Measurements from ENCODE around the gene CRY1. TPM values are rescaled to one million over a fixed set of nuclear protein-coding genes. Genes with fewer than 3 reads are reported as not detected.

Gene CRY1
- polyA plus RNA-seq, 1 donor from 2014 or later, result 33.4 TPM

DNA sequence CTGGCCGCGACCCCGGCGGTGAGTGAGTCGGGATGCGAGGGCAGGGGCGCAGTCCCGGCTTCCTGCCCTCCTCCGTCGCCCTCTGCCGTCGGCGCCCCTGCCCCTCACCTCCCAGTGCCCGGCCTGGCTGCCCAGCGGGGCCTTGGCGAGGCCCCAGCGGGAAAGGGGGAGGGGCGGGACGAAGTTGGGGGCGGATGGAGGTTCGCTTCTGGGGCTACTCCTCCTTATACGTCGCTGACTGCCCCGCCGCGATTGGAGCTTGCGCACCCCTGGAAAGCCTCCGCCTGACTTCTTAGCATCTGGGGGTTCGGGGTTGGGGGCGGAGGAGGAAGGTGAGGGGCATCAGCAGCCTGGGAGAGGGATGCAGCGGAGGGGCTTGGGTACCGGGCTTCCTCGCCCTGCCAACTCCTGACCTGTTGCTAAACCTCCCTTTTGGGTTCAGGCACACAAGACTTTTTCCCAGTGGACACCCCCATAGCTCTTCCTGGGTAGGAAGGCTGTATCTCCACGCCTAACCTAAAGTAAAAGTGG lies 137.2 kb downstream of the CRY1 start:
- peaks cover 25% of the 10 kb centered on the region for H3K79me2 ChIP-seq (replicated peaks; ENCODE audit: insufficient read depth, low read length)

DNA sequence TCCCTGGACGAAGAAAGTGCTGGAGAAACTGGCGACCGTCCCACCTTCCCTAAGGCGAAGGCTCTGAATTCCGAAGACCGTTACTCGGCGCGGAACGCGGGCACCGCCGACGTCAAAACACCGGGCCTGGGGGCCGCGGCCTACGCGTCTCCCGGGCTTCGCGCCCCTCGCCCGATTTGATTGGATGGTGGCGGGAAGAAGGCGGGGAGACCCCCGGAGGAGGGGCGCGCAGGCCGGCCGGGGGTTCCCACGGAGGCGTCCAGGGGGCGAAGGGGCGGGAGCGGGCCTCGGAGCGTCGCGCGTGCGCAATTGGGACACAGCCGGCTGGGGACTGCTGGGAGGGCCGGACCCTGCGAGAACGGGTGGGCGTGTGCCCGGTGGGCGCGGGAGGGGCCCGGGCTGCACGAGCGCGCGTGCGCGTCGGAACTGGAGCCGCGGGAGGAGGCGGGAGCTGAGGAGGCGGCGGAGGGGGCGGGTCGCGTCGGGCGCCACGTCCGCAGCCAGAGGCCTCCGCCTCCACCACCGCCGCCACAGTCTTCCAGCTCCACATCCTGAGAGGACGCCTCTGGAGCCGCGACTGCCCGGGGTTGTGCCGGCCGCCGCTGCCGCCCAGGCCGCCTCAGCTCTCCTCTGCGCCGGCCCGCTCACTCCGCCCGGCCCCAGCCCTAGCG lies 137.8 kb downstream of the CRY1 start, which contains the start of gene TMEM263:
Gene TMEM263, plus strand, starts transcription at position 531 of the 671 bp plus-strand sequence. CDS start 11,210 bp downstream, outside the sequence.
- no peaks in the 10 kb centered on the region for H3K27me3 ChIP-seq (ENCODE audit: insufficient read depth, low read depth, low read length)
- peak within 1 kb of the TSS; percentile 69 for H3K27ac ChIP-seq (ENCODE audit: low read length)
- H3K79me2 ChIP-seq (replicated peaks; ENCODE audit: insufficient read depth, low read length), result peaks cover 25% of the 10 kb centered on the region
- H3K36me3 ChIP-seq (ENCODE audit: insufficient read depth, low read length), result no peaks in the 10 kb centered on the region
- peak within 1 kb of the TSS; percentile 79 for H3K4me2 ChIP-seq (ENCODE audit: low read length)
- H3K4me3 ChIP-seq (ENCODE audit: low read length), result peak within 1 kb of the TSS; percentile 90
- no peaks in the 10 kb centered on the region for H3K9me3 ChIP-seq (ENCODE audit: low read length)
- no peaks in the 10 kb centered on the region for H3K9me2 ChIP-seq (ENCODE audit: insufficient read depth, low read length)
- H2AFZ ChIP-seq (ENCODE audit: low read depth, low read length), result peak within 1 kb of the TSS; percentile 22
- H3F3A ChIP-seq (ENCODE audit: insufficient read depth, low read length, poor library complexity, severe bottlenecking), result no peaks in the 10 kb centered on the region
- H3K9ac ChIP-seq (ENCODE audit: low read length), result peak within 1 kb of the TSS; percentile 77
- no peaks in the 10 kb centered on the region for H4K20me1 ChIP-seq (ENCODE audit: insufficient read depth)
- TF ChIP-seq EZH2 (IDR thresholded peaks at IDR 0.05; ENCODE audit: borderline replicate concordance, insufficient read depth, low read length, poor library complexity, severe bottlenecking) (no peak), RAD21 (conservative IDR thresholded peaks at IDR 0.05) (peak; percentile 38), EP300 (conservative IDR thresholded peaks at IDR 0.05; ENCODE audit: poor library complexity, severe bottlenecking) (no peak), SMC3 (conservative IDR thresholded peaks at IDR 0.05; ENCODE audit: poor library complexity) (peak; percentile 31), TAF1 (IDR thresholded peaks at IDR 0.05; ENCODE audit: low read depth) (peak; percentile 77), POLR2AphosphoS5 (IDR thresholded peaks at IDR 0.05) (peak; percentile 66), MXI1 (conservative IDR thresholded peaks at IDR 0.05; ENCODE audit: poor library complexity, severe bottlenecking) (peak; percentile 61)
- TF ChIP-seq, protein P1, sequence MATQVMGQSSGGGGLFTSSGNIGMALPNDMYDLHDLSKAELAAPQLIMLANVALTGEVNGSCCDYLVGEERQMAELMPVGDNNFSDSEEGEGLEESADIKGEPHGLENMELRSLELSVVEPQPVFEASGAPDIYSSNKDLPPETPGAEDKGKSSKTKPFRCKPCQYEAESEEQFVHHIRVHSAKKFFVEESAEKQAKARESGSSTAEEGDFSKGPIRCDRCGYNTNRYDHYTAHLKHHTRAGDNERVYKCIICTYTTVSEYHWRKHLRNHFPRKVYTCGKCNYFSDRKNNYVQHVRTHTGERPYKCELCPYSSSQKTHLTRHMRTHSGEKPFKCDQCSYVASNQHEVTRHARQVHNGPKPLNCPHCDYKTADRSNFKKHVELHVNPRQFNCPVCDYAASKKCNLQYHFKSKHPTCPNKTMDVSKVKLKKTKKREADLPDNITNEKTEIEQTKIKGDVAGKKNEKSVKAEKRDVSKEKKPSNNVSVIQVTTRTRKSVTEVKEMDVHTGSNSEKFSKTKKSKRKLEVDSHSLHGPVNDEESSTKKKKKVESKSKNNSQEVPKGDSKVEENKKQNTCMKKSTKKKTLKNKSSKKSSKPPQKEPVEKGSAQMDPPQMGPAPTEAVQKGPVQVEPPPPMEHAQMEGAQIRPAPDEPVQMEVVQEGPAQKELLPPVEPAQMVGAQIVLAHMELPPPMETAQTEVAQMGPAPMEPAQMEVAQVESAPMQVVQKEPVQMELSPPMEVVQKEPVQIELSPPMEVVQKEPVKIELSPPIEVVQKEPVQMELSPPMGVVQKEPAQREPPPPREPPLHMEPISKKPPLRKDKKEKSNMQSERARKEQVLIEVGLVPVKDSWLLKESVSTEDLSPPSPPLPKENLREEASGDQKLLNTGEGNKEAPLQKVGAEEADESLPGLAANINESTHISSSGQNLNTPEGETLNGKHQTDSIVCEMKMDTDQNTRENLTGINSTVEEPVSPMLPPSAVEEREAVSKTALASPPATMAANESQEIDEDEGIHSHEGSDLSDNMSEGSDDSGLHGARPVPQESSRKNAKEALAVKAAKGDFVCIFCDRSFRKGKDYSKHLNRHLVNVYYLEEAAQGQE (IDR thresholded peaks at IDR 0.05; ENCODE audit: borderline replicate concordance), result peak; percentile 31
- TF ChIP-seq, protein P2, sequence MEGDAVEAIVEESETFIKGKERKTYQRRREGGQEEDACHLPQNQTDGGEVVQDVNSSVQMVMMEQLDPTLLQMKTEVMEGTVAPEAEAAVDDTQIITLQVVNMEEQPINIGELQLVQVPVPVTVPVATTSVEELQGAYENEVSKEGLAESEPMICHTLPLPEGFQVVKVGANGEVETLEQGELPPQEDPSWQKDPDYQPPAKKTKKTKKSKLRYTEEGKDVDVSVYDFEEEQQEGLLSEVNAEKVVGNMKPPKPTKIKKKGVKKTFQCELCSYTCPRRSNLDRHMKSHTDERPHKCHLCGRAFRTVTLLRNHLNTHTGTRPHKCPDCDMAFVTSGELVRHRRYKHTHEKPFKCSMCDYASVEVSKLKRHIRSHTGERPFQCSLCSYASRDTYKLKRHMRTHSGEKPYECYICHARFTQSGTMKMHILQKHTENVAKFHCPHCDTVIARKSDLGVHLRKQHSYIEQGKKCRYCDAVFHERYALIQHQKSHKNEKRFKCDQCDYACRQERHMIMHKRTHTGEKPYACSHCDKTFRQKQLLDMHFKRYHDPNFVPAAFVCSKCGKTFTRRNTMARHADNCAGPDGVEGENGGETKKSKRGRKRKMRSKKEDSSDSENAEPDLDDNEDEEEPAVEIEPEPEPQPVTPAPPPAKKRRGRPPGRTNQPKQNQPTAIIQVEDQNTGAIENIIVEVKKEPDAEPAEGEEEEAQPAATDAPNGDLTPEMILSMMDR (IDR thresholded peaks at IDR 0.05; ENCODE audit: poor library complexity, severe bottlenecking), result peak; percentile 52

More for the DNA sequence above, 137.2 kb downstream of the CRY1 start:
- H3K4me2 ChIP-seq (ENCODE audit: low read length), result peak overlapping the region; percentile 79
- no peaks in the 10 kb centered on the region for H3F3A ChIP-seq (ENCODE audit: insufficient read depth, low read length, poor library complexity, severe bottlenecking)
- H3K36me3 ChIP-seq (ENCODE audit: insufficient read depth, low read length), result no peaks in the 10 kb centered on the region
- no peak for TF ChIP-seq SMC3 (conservative IDR thresholded peaks at IDR 0.05; ENCODE audit: poor library complexity)
- no peak for TF ChIP-seq POLR2AphosphoS5 (IDR thresholded peaks at IDR 0.05)
- peak; percentile 5 for TF ChIP-seq MXI1 (conservative IDR thresholded peaks at IDR 0.05; ENCODE audit: poor library complexity, severe bottlenecking)
- peak overlapping the region; percentile 90 for H3K4me3 ChIP-seq (ENCODE audit: low read length)
- peak overlapping the region; percentile 69 for H3K27ac ChIP-seq (ENCODE audit: low read length)
- H3K27me3 ChIP-seq (ENCODE audit: insufficient read depth, low read depth, low read length), result no peaks in the 10 kb centered on the region
- peak overlapping the region; percentile 10 for H2AFZ ChIP-seq (ENCODE audit: low read depth, low read length)
- peak overlapping the region; percentile 77 for H3K9ac ChIP-seq (ENCODE audit: low read length)
- no peaks in the 10 kb centered on the region for H4K20me1 ChIP-seq (ENCODE audit: insufficient read depth)
- no peaks in the 10 kb centered on the region for H3K9me3 ChIP-seq (ENCODE audit: low read length)
- no peaks in the 10 kb centered on the region for H3K9me2 ChIP-seq (ENCODE audit: insufficient read depth, low read length)

Measured in neural cell (in vitro differentiated cells).